Activated gamma-delta T cell treated with anti-CD3 and anti-CD28 coated beads, Interleukin-2, amount 50 U/mL, for 16 hours (primary cell): ENCODE results near the gene ADCY4.

Experiments
- DNase-seq: peaks from one replicate; pipeline ENCODE4 v3.0.0-alpha.2; 2020; ENCODE audit warnings: low read depth

Gene ADCY4

DNA sequence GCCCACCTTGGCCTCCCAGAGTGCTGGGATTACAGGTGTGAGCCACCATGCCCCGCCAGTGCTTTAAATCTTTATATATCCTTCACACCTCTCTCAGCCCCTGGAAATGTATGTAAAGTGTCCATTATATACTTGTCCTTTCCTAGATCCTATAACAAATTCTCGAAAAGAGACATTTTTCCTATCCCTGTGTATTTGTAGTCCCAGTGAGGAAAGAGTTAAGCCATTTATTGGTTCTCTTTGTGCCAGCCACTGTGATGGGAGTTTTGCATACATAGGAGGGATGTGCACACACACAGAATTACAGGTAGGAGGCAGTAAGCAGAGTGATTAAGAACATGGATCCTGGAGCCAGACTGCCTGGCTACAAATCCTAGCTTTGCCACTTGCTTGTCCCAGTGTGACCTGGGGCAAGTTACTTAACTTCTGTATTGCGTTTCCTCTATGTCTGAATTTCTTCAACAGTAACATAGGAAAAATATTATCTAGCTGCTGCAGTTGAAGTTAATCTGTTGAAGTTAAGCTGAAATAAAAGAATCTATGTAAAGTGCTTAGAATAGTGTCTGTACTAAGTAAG lies 61.4 kb downstream of the ADCY4 start:
- DNase-seq = no peak

DNA sequence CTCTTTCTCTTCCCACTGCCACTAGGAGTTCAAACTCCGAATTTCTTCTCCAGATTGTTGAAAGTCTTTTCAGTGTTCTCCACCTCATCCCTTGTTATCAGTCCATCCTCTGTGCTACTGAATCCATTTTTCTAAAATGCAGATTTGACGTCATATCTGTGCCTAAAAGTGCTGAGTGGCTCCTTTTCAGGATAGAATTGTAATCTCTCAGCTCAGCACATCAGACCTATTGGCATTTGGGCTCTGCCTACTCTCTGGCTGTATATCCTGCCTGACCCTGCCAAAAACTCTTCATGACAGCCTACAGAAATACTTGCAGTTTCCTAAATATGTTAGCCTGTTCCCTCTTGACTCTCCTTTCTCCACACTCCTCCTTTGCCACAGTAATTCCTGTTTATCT lies 62.4 kb downstream of the ADCY4 start:
- DNase-seq = no peak

DNA sequence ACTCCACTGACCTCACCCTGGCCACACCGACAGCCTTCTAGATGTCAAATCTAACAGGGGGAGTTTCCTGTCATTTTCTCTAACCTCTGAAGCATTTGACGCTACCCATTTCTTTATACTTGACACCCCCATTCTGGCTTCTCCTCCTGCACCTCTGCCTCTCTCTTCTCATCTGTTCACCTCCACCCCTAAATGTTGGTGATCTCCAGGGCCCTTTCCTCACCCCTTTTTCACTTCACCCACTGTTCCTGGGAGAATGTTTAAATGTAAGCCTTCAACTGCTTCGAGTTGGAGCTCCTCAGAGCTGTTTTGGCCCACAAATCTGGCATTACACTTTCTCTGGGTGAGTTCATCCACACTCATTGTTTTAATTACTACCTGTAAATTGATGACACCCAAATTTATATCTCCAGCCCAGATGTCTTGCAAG lies 63.0 kb downstream of the ADCY4 start:
- DNase-seq = no peak

DNA sequence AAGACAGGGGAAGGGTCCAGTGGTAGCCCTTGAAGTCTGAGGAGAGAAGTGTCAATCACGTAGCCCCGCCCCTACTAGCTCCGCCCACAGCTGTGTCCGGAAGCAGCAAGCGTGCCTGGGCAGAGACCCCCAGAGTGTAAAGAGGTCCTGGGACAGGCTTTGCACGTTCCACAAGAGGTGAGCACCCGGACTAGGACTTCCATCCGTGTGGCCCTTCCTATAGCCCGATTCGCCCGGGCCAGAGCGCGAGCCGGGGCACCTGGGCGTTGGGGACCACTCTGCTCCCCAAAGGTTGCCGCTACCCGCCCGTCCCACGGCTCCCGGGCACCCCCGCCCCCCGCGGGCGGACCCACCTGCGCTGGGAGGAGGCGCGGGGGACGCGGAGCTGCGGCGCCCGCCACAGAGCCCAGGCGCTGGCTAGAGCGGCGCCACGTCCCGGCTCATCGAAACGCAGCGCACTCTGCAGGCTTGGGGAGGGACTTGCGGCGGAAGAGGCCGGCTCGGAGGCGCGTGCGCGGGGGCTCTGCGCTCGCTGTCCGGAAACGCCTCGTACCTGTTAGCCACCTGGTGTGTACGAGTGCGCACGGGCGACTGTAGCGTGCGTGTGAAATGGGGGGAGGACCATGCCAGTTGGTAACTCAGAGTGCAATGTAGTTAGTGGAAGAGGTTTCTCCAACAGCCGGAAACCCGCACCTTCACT lies 63.6 kb downstream of the ADCY4 start, which contains the start of gene RABGGTA:
RABGGTA (minus strand) TSS at position 464 of the 700 bp plus-strand sequence. CDS start 482 bp downstream, outside the sequence.
- peak; percentile 82 for DNase-seq

GRCh38 chr14:24270537-24271133 lies 64.2 kb downstream of the ADCY4 start:
- no peak for DNase-seq

GRCh38 chr14:24269910-24270536 lies 64.8 kb downstream of the ADCY4 start:
- no peak for DNase-seq

GRCh38 chr14:24269368-24269767 lies 65.5 kb downstream of the ADCY4 start:
- DNase-seq = no peak
